H1 (cell line): ENCODE measurements around the gene EGFR. TPM values are rescaled to one million over a fixed set of nuclear protein-coding genes. Genes with fewer than 3 reads are reported as not detected.

Experiments used
- CTCF ChIA-PET: fragments of 300-600 bp; sonication (Branson Sonifier 250); formaldehyde crosslinking; loops from one replicate; lab custom pipeline; 2021; ENCODE audit not compliant: partially characterized antibody; lab: Charles Lee
- POLR2A ChIA-PET: fragments of 300-600 bp; sonication (Branson Sonifier 250); formaldehyde crosslinking; loops from one replicate; lab custom pipeline; 2021; ENCODE audit warnings: inconsistent platforms; ENCODE audit not compliant: partially characterized antibody; lab: Charles Lee
- DNase-seq, 2 experiments: peaks; one replicate each; pipeline versions ENCODE4 v3.0.0 to v3.0.0-alpha.2; 2010 to 2022; ENCODE audit warnings: low spot score in 2 of 2, low read depth in 1 of 2, mixed read lengths in 1 of 2
- FAIRE-seq: peaks from 2 replicates; lab custom pipeline; 2011; peaks lifted over from hg19 to GRCh38; lab: Jason Lieb, UNC
- H2AFZ ChIP-seq: 2 replicates; pipeline ENCODE4 v1.8.1; 2012; ENCODE audit warnings: low read length, inconsistent platforms
- H2AK5ac ChIP-seq: 2 replicates; pipeline ENCODE4 v1.6.1; 2013; ENCODE audit warnings: low read depth, low read length
- H2BK120ac ChIP-seq: replicated peaks from 2 replicates; pipeline ENCODE3; 2013; ENCODE audit warnings: low read depth, low read length, inconsistent platforms
- H2BK12ac ChIP-seq: 2 replicates; pipeline ENCODE4 v1.6.1; 2013; ENCODE audit warnings: low read depth, low read length
- H2BK15ac ChIP-seq: 2 replicates; pipeline ENCODE4 v1.6.1; 2013; ENCODE audit warnings: low read length
- H2BK20ac ChIP-seq: 2 replicates; pipeline ENCODE4 v1.6.1; 2013; ENCODE audit warnings: low read length
- H2BK5ac ChIP-seq: 2 replicates; pipeline ENCODE4 v1.6.1; 2013; ENCODE audit warnings: low read depth, low read length
- H3K14ac ChIP-seq: 2 replicates; pipeline ENCODE4 v1.6.1; 2013; ENCODE audit warnings: inconsistent platforms; ENCODE audit not compliant: insufficient read length
- H3K18ac ChIP-seq: 2 replicates; pipeline ENCODE4 v1.6.1; 2013; ENCODE audit warnings: low read length; ENCODE audit errors: extremely low read depth
- H3K23ac ChIP-seq: 2 replicates; pipeline ENCODE4 v1.6.1; 2013; ENCODE audit warnings: inconsistent platforms; ENCODE audit not compliant: insufficient read length
- H3K23me2 ChIP-seq: 2 replicates; pipeline ENCODE4 v1.6.1; 2013; ENCODE audit warnings: low read depth, low read length
- H3K27ac ChIP-seq: 2 replicates; pipeline ENCODE4 v1.6.1; 2011; ENCODE audit warnings: low read depth, low read length, inconsistent platforms
- H3K27me3 ChIP-seq, 4 experiments: replicated peaks in 1 of 4; 1 replicate in 1 of 4; 2 replicates in 3 of 4; pipeline versions ENCODE4 v1.6.1 to v1.8.1; 2011 to 2013; ENCODE audit warnings: low read length in 3 of 4, mild to moderate bottlenecking in 3 of 4, inconsistent platforms in 2 of 4, mixed read lengths in 2 of 4, moderate library complexity in 1 of 4; ENCODE audit not compliant: control insufficient read depth in 3 of 4, insufficient read depth in 3 of 4; ENCODE audit errors: extremely low read depth in 1 of 4
- H3K36me3 ChIP-seq, 4 experiments: 2 replicates each; pipeline versions ENCODE4 v1.6.1 to v1.8.1; 2011 to 2013; ENCODE audit warnings: mild to moderate bottlenecking in 4 of 4, low read length in 3 of 4, moderate library complexity in 2 of 4, control low read depth in 1 of 4, inconsistent platforms in 1 of 4; ENCODE audit not compliant: insufficient read depth in 4 of 4, control insufficient read depth in 2 of 4
- H3K4ac ChIP-seq: replicated peaks from 2 replicates; pipeline ENCODE3; 2013; ENCODE audit warnings: low read length, low read depth, mixed read lengths, inconsistent platforms; ENCODE audit not compliant: insufficient read length
- H3K4me1 ChIP-seq, 4 experiments: replicated peaks in 1 of 4; 1 replicate in 1 of 4; 2 replicates in 3 of 4; pipeline versions ENCODE4 v1.6.1 to v1.8.1; 2011 to 2013; ENCODE audit warnings: low read length in 3 of 4, inconsistent platforms in 2 of 4, mixed read lengths in 1 of 4; ENCODE audit not compliant: insufficient read depth in 4 of 4, control insufficient read depth in 3 of 4
- H3K4me2 ChIP-seq, 2 experiments: 2 replicates each; pipeline versions ENCODE4 v1.6.1 to v1.8.1; 2011 to 2013; ENCODE audit warnings: low read depth in 2 of 2, low read length in 2 of 2, control low read depth in 1 of 2, inconsistent platforms in 1 of 2, mild to moderate bottlenecking in 1 of 2; ENCODE audit not compliant: insufficient read depth in 1 of 2
- H3K4me3 ChIP-seq, 4 experiments: fragments of 200-600, 300-600 bp in 1 of 4; sonication (generic), shearing (Covaris generic), sonication (Bioruptor Twin) in 1 of 4; 2 replicates each; pipeline versions ENCODE4 v1.5.1 to v1.8.1; 2011 to 2016; ENCODE audit warnings: low read length in 4 of 4, low read depth in 3 of 4, control low read depth in 2 of 4, inconsistent platforms in 2 of 4, mild to moderate bottlenecking in 2 of 4, mixed read lengths in 1 of 4, moderate library complexity in 1 of 4; ENCODE audit not compliant: insufficient read depth in 2 of 4; ENCODE audit errors: extremely low read depth in 1 of 4
- H3K56ac ChIP-seq: replicated peaks from 2 replicates; pipeline ENCODE3; 2013; ENCODE audit warnings: low read depth, mild to moderate bottlenecking, mixed read lengths, low read length, inconsistent platforms; ENCODE audit not compliant: insufficient read length
- H3K79me1 ChIP-seq: 2 replicates; pipeline ENCODE4 v1.6.1; 2013; ENCODE audit warnings: low read depth, low read length, control low read depth
- H3K79me2 ChIP-seq, 2 experiments: 2 replicates each; pipeline versions ENCODE4 v1.6.1 to v1.8.1; 2012 to 2013; ENCODE audit warnings: low read length in 2 of 2, mild to moderate bottlenecking in 2 of 2, inconsistent platforms in 1 of 2; ENCODE audit not compliant: insufficient read depth in 2 of 2, control insufficient read depth in 1 of 2
- H3K9ac ChIP-seq, 4 experiments: replicated peaks in 1 of 4; 1 replicate in 1 of 4; 2 replicates in 3 of 4; pipeline versions ENCODE4 v1.6.1 to v1.8.1; 2011 to 2013; ENCODE audit warnings: low read depth in 3 of 4, low read length in 3 of 4, control low read depth in 2 of 4, mild to moderate bottlenecking in 2 of 4, moderate library complexity in 2 of 4, inconsistent platforms in 1 of 4; ENCODE audit errors: extremely low read depth in 1 of 4
- H3K9me3 ChIP-seq, 2 experiments: 2 replicates each; pipeline versions ENCODE4 v1.6.1 to v1.8.1; 2012 to 2013; ENCODE audit warnings: mild to moderate bottlenecking in 2 of 2, moderate library complexity in 2 of 2, control low read depth in 1 of 2, inconsistent platforms in 1 of 2, low read depth in 1 of 2, low read length in 1 of 2, mixed read lengths in 1 of 2; ENCODE audit not compliant: insufficient read depth in 2 of 2
- H4K20me1 ChIP-seq, 2 experiments: replicated peaks in 1 of 2; 2 replicates each; pipeline versions ENCODE3 to v1.8.1; 2011 to 2013; ENCODE audit warnings: inconsistent platforms in 2 of 2, low read length in 2 of 2, mild to moderate bottlenecking in 1 of 2; ENCODE audit not compliant: insufficient read depth in 2 of 2, control insufficient read depth in 1 of 2
- H4K5ac ChIP-seq: 2 replicates; pipeline ENCODE4 v1.6.1; 2013; ENCODE audit warnings: low read length, low read depth, mixed read lengths, inconsistent platforms; ENCODE audit not compliant: insufficient read length
- H4K8ac ChIP-seq: 2 replicates; pipeline ENCODE4 v1.8.0; 2013; ENCODE audit warnings: mild to moderate bottlenecking, moderate library complexity, low read length, inconsistent platforms; ENCODE audit not compliant: insufficient read depth; ENCODE audit errors: extremely low read depth
- H4K91ac ChIP-seq: replicated peaks from 2 replicates; pipeline ENCODE3; 2013; ENCODE audit warnings: low read length, mixed read lengths, inconsistent platforms; ENCODE audit not compliant: insufficient read length
- MAX ChIP-seq: IDR thresholded peaks from 2 replicates; pipeline ENCODE4 v1.6.1; 2012; ENCODE audit warnings: inconsistent platforms
- NANOG ChIP-seq: IDR thresholded peaks from 2 replicates; pipeline ENCODE4 v1.6.1; 2011; ENCODE audit warnings: low read length, low read depth, mild to moderate bottlenecking, inconsistent platforms; ENCODE audit not compliant: insufficient read depth, poor library complexity, severe bottlenecking
- POLR2A ChIP-seq, 2 experiments: IDR thresholded peaks; 1 replicate in 1 of 2; 2 replicates in 1 of 2; pipeline ENCODE4 v1.6.1; 2011; ENCODE audit warnings: low read depth in 2 of 2, low read length in 2 of 2, mild to moderate bottlenecking in 2 of 2; ENCODE audit errors: control extremely low read depth in 1 of 2
- RXRA ChIP-seq: IDR thresholded peaks from 2 replicates; pipeline ENCODE4 v1.6.1; 2011; ENCODE audit warnings: low read depth, mild to moderate bottlenecking, low read length, moderate library complexity; ENCODE audit not compliant: insufficient read depth
- WGBS, 2 experiments: shearing (Covaris generic) in 1 of 2; methylation state at CpG; one replicate each; pipeline versions ENCODE4 v1.1.6 to v1.1.7; 2013 to 2015; ENCODE audit warnings: low lambda C conversion rate in 2 of 2, mixed read lengths in 2 of 2, inconsistent platforms in 1 of 2, low coverage in 1 of 2, missing lambda C conversion rate in 1 of 2; ENCODE audit not compliant: insufficient replicate concordance in 2 of 2, insufficient coverage in 1 of 2, insufficient read length in 1 of 2; ENCODE audit errors: extremely low coverage in 1 of 2, missing lambda C conversion rate in 1 of 2; 5-methylcytosine and 5-hydroxymethylcytosine counted together
- polyA plus RNA-seq, 7 experiments: library from polyadenylated mRNA; depleted of rRNA in 3 of 7; stranded (reverse) in 5 of 7; unstranded in 2 of 7; fragments of >200 nt in 5 of 7; fragments of 200-250 nt in 2 of 7; gene quantifications; 1 replicate in 5 of 7; 2 replicates in 1 of 7; 4 replicates in 1 of 7; pipeline versions ENCODE4 v1.2.1 to v1.2.3, GENCODE V29; 2011 to 2013; ENCODE audit warnings: missing spikeins in 2 of 7, mixed read lengths in 2 of 7
- total RNA-seq: library from RNA; stranded (reverse); fragmentation: NEBNext Ultra II Directional; extraction: Animal tissue kit (Norgen Biotek cat#: 25700); gene quantifications from 2 replicates; pipeline ENCODE4 v1.2.1, GENCODE V29; 2021
- TF ChIP-seq, protein P1 (sequence below), 3 experiments: IDR thresholded peaks; 1 replicate in 2 of 3; 2 replicates in 1 of 3; pipeline versions ENCODE4 v1.5.1 to v1.6.1; 2011; ENCODE audit warnings: low read length in 3 of 3, mild to moderate bottlenecking in 3 of 3, inconsistent platforms in 2 of 3, low read depth in 1 of 3, moderate library complexity in 1 of 3; ENCODE audit not compliant: insufficient read depth in 1 of 3; ENCODE audit errors: control extremely low read depth in 1 of 3

EGFR gene
- total and polyA plus RNA-seq, 2 of the 8 experiments (the other 6 are each of a cell fraction or from before 2014, with no cell fraction given): 1.9 to 5.8 TPM

DNA sequence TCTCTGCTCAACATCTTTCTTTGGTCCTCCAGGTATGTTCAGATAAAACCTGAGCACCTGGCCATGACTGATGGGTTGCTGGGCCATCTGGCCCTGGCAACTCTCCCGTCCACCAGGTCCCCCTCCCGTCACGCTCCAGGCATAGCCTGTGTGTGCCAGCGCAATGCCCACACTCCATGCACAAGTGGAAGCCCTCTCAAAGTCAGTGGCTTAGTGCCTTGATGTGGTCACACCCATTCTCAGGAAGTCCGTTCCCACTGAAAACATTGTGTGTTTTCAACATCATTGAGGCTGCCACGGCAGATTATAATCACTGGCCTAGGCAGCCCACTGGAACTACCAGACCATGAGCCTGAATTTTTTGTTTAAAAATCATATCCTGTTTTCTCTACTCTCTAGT is 175.7 kb downstream of the EGFR start:
- TF ChIP-seq, protein P1, sequence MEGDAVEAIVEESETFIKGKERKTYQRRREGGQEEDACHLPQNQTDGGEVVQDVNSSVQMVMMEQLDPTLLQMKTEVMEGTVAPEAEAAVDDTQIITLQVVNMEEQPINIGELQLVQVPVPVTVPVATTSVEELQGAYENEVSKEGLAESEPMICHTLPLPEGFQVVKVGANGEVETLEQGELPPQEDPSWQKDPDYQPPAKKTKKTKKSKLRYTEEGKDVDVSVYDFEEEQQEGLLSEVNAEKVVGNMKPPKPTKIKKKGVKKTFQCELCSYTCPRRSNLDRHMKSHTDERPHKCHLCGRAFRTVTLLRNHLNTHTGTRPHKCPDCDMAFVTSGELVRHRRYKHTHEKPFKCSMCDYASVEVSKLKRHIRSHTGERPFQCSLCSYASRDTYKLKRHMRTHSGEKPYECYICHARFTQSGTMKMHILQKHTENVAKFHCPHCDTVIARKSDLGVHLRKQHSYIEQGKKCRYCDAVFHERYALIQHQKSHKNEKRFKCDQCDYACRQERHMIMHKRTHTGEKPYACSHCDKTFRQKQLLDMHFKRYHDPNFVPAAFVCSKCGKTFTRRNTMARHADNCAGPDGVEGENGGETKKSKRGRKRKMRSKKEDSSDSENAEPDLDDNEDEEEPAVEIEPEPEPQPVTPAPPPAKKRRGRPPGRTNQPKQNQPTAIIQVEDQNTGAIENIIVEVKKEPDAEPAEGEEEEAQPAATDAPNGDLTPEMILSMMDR (IDR thresholded peaks at IDR 0.05; ENCODE audit: control extremely low read depth in 1 of 3, insufficient read depth in 1 of 3, low read depth in 1 of 3, low read length in 3 of 3): no peak
- TF ChIP-seq MAX (no peak), POLR2A (IDR thresholded peaks at IDR 0.05; ENCODE audit: control extremely low read depth in 1 of 2, low read depth in 2 of 2, low read length in 2 of 2) (no peak), RXRA (no peak), NANOG (no peak)
- H4K91ac ChIP-seq: peak overlapping the region; percentile 78
- no peak overlapping the region for H3K9ac ChIP-seq
- H3K23ac ChIP-seq: no peak overlapping the region
- H2BK5ac ChIP-seq: no peak overlapping the region
- H4K20me1 ChIP-seq: no peaks in the 10 kb centered on the region
- H2BK15ac ChIP-seq: no peak overlapping the region
- no peak overlapping the region for H3K18ac ChIP-seq
- H3K23me2 ChIP-seq: no peaks in the 10 kb centered on the region
- no peak overlapping the region for H2BK12ac ChIP-seq
- H2BK20ac ChIP-seq: no peak overlapping the region
- H3K4ac ChIP-seq: peak overlapping the region; percentile 75
- no peaks in the 10 kb centered on the region for H3K79me2 ChIP-seq
- H3K36me3 ChIP-seq: no peaks in the 10 kb centered on the region
- H3K79me1 ChIP-seq: no peaks in the 10 kb centered on the region
- H2BK120ac ChIP-seq: no peak overlapping the region
- ChIA-PET CTCF (interaction anchor here (1.9 kb wide), 1 partner anchor 56 kb away, joined by 5 read pairs; no protein-coding TSS in a partner anchor), POLR2A (no interaction called here)
- peak overlapping the region; percentile 76 for H4K8ac ChIP-seq
- H3K4me1 ChIP-seq: peaks cover 12 to 30% (median 28%) of the 10 kb centered on the region in 4 experiments
- peak in 1 of 2 experiments; percentile 33 for DNase-seq
- no peaks in the 10 kb centered on the region for H3K9me3 ChIP-seq
- no peak for FAIRE-seq
- H3K56ac ChIP-seq: no peak overlapping the region
- H3K4me2 ChIP-seq: no peak overlapping the region
- no peak overlapping the region for H4K5ac ChIP-seq
- no peak overlapping the region for H2AK5ac ChIP-seq
- 94% methylated on average over 6 of the region's 6 CpGs; no CpG with 5 or more reads in 1 of the 2 experiments for WGBS, 2 experiments
- no peak overlapping the region for H3K4me3 ChIP-seq
- no peak overlapping the region for H3K14ac ChIP-seq
- no peak overlapping the region for H2AFZ ChIP-seq
- no peak overlapping the region for H3K27ac ChIP-seq
- no peaks in the 10 kb centered on the region for H3K27me3 ChIP-seq
